Measurements from ENCODE around the gene SLBP. TPM values are rescaled to one million over a fixed set of nuclear protein-coding genes. Genes with fewer than 3 reads are reported as not detected.

The SLBP gene
- total and polyA plus RNA-seq, 2 of the 8 experiments (the other 6 are each of a cell fraction or from before 2014, with no cell fraction given) = 44.1 to 49.0 TPM

DNA sequence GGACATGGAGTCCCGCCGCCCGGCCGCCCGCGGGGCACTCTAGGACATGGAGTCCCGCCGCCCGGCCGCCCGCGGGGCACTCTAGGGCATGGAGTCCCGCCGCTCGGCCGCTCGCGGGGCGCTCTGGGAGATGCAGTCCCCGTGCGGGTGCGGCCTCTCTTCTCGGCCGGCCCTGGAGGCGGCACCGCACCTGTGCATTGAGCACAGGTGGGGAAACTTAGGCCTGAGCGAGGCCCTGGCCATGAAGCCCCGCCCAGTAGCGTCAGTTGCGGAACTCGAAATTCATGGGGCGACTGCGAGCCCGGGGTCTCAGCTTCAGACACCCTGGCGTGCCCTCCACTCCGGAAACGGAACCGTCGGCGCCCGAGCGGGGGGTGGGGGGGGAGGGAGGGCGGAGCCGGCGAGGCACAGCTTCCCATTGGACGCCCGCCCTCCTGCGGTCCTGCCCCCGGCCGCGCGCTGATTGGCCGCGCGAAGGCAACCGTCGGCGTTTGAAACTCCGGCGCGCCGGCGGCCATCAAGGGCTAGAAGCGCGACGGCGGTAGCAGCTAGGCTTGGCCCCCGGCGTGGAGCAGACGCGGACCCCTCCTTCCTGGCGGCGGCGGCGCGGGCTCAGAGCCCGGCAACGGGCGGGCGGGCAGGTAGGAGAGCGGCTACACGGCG is 9.0 kb upstream of the SLBP start, which contains the start of the genes TACC3 and TMEM129 (continued):
- TF ChIP-seq GTF2F1 (IDR thresholded peaks at IDR 0.05; ENCODE audit: borderline replicate concordance, low read depth, low read length) (no peak), EGR1 (IDR thresholded peaks at IDR 0.05; ENCODE audit: borderline replicate concordance, low read depth, low read length) (no peak), POLR2AphosphoS5 (IDR thresholded peaks at IDR 0.05; ENCODE audit: low read depth, low read length) (no peak; the same call in 1 of the 2 replicates), KDM1A (IDR thresholded peaks at IDR 0.05; ENCODE audit: borderline replicate concordance, low read length) (no peak), PHF8 (conservative IDR thresholded peaks at IDR 0.05; ENCODE audit: low read depth, low read length) (peak; percentile 65; the same call in 1 of the 2 replicates), RNF2 (IDR thresholded peaks at IDR 0.05; ENCODE audit: borderline replicate concordance, low read depth, low read length, missing control alignments, poor library complexity, severe bottlenecking) (no peak), NRF1 (IDR thresholded peaks at IDR 0.05; ENCODE audit: low read depth, low read length) (no peak), FOSL1 (IDR thresholded peaks at IDR 0.05; ENCODE audit: insufficient read depth, low read depth, low read length) (no peak)

Measured in H1 (cell line).